Ishikawa (cell line): ENCODE data around the gene MOV10.

Experiments
- CEBPB ChIP-seq: IDR thresholded peaks from 2 replicates; pipeline ENCODE4 v1.6.1; 2012
- CREB1 ChIP-seq: IDR thresholded peaks from 2 replicates; pipeline ENCODE4 v1.6.1; 2012; ENCODE audit warnings: low read depth
- EGR1 ChIP-seq: IDR thresholded peaks from 2 replicates; pipeline ENCODE4 v1.6.1; 2012
- EP300 ChIP-seq: IDR thresholded peaks from 2 replicates; pipeline ENCODE4 v1.6.1; 2012; ENCODE audit warnings: borderline replicate concordance
- FOXM1 ChIP-seq: IDR thresholded peaks from 2 replicates; pipeline ENCODE4 v1.6.1; 2012; ENCODE audit warnings: low read depth, borderline replicate concordance
- NFIC ChIP-seq: IDR thresholded peaks from 2 replicates; pipeline ENCODE4 v1.6.1; 2012
- RAD21 ChIP-seq: IDR thresholded peaks from 2 replicates; pipeline ENCODE4 v1.6.1; 2012; ENCODE audit warnings: low read depth
- TAF1 ChIP-seq: IDR thresholded peaks from 2 replicates; pipeline ENCODE4 v1.6.1; 2012; ENCODE audit warnings: low read depth, mild to moderate bottlenecking
- TCF12 ChIP-seq: IDR thresholded peaks from 2 replicates; pipeline ENCODE4 v1.6.1; 2012; ENCODE audit warnings: low read depth
- TEAD4 ChIP-seq: IDR thresholded peaks from 2 replicates; pipeline ENCODE4 v1.6.1; 2012
- USF1 ChIP-seq: IDR thresholded peaks from 2 replicates; pipeline ENCODE4 v1.6.1; 2012
- YY1 ChIP-seq: IDR thresholded peaks from 2 replicates; pipeline ENCODE4 v1.6.1; 2012; ENCODE audit warnings: low read depth
- ZBTB7A ChIP-seq: IDR thresholded peaks from 2 replicates; pipeline ENCODE4 v1.6.1; 2012; ENCODE audit warnings: low read depth
- TF ChIP-seq, protein P1 (sequence below): IDR thresholded peaks from 2 replicates; pipeline ENCODE4 v1.6.1; 2012; ENCODE audit warnings: low read depth, mild to moderate bottlenecking
- TF ChIP-seq, protein P2 (sequence below): IDR thresholded peaks from 2 replicates; pipeline ENCODE4 v1.6.1; 2012

MOV10 gene

DNA sequence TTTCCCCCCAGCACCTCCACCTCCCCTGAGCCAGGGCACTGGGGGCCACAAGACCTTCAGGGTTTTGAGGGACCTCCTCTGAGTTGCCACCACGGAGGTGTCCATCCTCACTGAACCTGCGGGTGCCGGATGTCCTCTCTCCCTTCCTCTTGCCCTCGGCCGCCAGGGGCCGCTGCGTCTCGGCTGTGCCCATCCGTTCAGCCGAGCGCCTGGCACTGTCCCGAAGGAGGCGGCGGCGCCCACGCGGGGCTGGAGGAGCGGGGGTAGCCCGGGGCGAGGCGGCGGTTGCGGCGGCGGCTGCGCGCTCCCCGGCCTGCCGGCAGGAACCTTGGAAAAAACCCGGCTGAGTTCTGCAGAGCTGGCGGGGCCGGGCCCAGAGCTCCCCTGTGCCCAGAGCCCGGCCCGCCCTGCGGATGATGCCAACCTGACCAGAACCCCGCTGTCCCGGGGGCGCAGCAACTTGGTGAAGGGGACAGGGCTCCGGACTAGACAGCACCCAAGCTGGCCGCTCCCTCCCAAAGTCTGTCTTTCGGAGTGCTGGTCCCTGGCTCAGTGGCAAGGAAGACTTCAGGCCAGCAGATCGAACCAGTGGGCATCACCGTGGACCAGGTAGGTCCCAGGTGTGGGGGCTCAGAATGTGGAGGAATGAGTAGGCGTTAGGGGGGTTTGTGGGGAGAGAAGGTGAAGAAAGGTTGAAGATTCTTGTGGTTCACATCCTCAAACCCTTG, 44.4 kb downstream of the MOV10 start:
- TF ChIP-seq EP300, result no peak
- peak; percentile 20; the same call in 1 of the 2 replicates for TF ChIP-seq TEAD4
- no peak for TF ChIP-seq CEBPB
- TF ChIP-seq YY1, result 0 out of 2 replicates have a peak, but pooled peaks have one; percentile 39
- no peak for TF ChIP-seq TAF1
- peak; percentile 81 for TF ChIP-seq RAD21
- TF ChIP-seq ZBTB7A, result no peak
- no peak for TF ChIP-seq USF1
- no peak for TF ChIP-seq TCF12
- TF ChIP-seq, protein P1, sequence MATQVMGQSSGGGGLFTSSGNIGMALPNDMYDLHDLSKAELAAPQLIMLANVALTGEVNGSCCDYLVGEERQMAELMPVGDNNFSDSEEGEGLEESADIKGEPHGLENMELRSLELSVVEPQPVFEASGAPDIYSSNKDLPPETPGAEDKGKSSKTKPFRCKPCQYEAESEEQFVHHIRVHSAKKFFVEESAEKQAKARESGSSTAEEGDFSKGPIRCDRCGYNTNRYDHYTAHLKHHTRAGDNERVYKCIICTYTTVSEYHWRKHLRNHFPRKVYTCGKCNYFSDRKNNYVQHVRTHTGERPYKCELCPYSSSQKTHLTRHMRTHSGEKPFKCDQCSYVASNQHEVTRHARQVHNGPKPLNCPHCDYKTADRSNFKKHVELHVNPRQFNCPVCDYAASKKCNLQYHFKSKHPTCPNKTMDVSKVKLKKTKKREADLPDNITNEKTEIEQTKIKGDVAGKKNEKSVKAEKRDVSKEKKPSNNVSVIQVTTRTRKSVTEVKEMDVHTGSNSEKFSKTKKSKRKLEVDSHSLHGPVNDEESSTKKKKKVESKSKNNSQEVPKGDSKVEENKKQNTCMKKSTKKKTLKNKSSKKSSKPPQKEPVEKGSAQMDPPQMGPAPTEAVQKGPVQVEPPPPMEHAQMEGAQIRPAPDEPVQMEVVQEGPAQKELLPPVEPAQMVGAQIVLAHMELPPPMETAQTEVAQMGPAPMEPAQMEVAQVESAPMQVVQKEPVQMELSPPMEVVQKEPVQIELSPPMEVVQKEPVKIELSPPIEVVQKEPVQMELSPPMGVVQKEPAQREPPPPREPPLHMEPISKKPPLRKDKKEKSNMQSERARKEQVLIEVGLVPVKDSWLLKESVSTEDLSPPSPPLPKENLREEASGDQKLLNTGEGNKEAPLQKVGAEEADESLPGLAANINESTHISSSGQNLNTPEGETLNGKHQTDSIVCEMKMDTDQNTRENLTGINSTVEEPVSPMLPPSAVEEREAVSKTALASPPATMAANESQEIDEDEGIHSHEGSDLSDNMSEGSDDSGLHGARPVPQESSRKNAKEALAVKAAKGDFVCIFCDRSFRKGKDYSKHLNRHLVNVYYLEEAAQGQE, result no peak; the same call in 1 of the 2 replicates
- peak; percentile 54 for TF ChIP-seq EGR1
- TF ChIP-seq CREB1, result no peak
- TF ChIP-seq NFIC, result no peak
- no peak for TF ChIP-seq FOXM1
- TF ChIP-seq, protein P2, sequence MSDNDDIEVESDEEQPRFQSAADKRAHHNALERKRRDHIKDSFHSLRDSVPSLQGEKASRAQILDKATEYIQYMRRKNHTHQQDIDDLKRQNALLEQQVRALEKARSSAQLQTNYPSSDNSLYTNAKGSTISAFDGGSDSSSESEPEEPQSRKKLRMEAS, result peak; percentile 52; the same call in 1 of the 2 replicates

- TF ChIP-seq YY1, result no peak
- TF ChIP-seq, protein P1, result no peak
- TF ChIP-seq RAD21, result no peak
- TF ChIP-seq CREB1, result no peak
- TF ChIP-seq, protein P2, result no peak
- TF ChIP-seq TEAD4, result no peak
- no peak for TF ChIP-seq USF1
- no peak for TF ChIP-seq ZBTB7A
- TF ChIP-seq TAF1, result no peak
These were observed 45.2 kb downstream of the MOV10 start for GRCh38 chr1:112719706-112720105.

- TF ChIP-seq USF1 (no peak), EP300 (no peak), TEAD4 (no peak), YY1 (no peak), CEBPB (no peak), CREB1 (no peak), NFIC (no peak), RAD21 (no peak), TAF1 (no peak), EGR1 (no peak), ZBTB7A (no peak)
- TF ChIP-seq, protein P2, result no peak
- TF ChIP-seq, protein P1, result no peak
These were observed 46.3 kb downstream of the MOV10 start for GRCh38 chr1:112720800-112721199.
